Testis (tissue), 2 donors: ENCODE measurements around the gene ZNF212.

ENCODE experiments used
- CTCF ChIP-seq, 3 experiments: fragments of 450-650 bp in 2 of 3; fragments of 200-600 bp in 1 of 3; sonication (generic) in 1 of 3; IDR thresholded peaks; one replicate each; pipeline ENCODE4 v1.5.1; 2016 to 2019; ENCODE audit warnings: antibody characterized with exemption in 3 of 3, mild to moderate bottlenecking in 2 of 3, moderate library complexity in 1 of 3
- POLR2A ChIP-seq: fragments of 450-650 bp; IDR thresholded peaks from one replicate; pipeline ENCODE4 v1.6.1; 2017; ENCODE audit warnings: antibody characterized with exemption, mild to moderate bottlenecking, moderate library complexity

- TF ChIP-seq CTCF (IDR thresholded peaks at IDR 0.05) (no peak), POLR2A (no peak)
Measured at GRCh38 chr7:149205690-149206381, 33.6 kb upstream of the ZNF212 start.
